Umbilical cord (tissue), 2 donors: ENCODE data around the gene EOLA2. TPM values are rescaled to one million over a fixed set of nuclear protein-coding genes. Genes with fewer than 3 reads are reported as not detected.
A peak's percentile ranks its signal among the peaks of the same experiment; 100 is the strongest.
"Not testable (repeated sequence)": the region's sequence is repeated elsewhere in the genome, so short reads cannot be mapped to it uniquely, and the experiment has no call there.

ENCODE experiments used
- DNase-seq: peaks from one replicate; pipeline ENCODE4 v3.0.0-alpha.2; 2015; ENCODE audit warnings: low spot score
- total RNA-seq: library from RNA; depleted of rRNA; stranded (reverse); fragments of >200 nt; gene quantifications from one replicate; pipeline ENCODE4 v1.2.3, GENCODE V29; 2014; ENCODE audit warnings: low replicate concordance; ENCODE audit not compliant: insufficient read depth

EOLA2 gene
- total RNA-seq: 5.1 TPM

DNA sequence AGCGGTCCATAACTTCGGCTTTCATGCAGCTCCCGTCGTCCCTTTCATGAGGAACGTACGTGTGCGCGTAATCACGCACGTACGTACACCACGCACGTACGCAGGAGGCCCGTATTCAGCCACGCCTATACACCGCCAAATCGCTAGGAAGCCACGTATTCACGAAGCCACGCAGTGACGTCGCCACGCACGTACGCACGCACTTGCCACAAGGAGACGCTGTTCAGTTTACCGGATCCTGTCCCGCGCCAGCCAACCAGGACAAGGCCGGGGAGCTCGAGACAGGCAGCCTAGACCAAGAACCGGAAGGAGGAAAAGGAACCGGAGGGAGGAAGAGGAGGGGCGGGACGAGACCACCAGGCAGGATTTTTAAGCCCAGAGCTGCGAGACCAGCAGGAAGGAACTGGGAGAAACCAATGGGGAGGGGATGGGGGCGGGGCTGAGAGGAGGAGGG, at the start of gene EOLA2:
Gene EOLA2, minus strand, starts transcription at position 65 of the 454 bp plus-strand sequence. CDS start 4,617 bp downstream, outside the sequence.
- peak; percentile 99 for DNase-seq

DNA sequence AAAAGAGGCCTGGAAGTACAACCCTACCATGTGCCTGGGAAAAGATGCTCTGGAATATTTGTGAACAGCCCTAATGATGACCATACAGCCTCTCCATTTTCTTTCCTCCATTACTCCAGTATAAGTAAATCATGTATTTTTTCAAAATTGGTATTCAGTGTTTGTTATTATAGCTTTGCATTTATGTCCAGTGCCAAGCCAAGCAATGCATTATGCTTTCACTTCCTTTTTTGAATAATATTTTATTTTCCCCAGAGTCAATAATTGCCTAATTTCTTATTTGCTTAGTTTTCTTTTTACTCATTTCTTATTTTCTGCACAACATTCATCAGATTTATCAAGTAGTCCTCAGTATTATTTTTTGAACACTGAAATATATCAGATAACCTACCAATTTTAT, 49.3 kb upstream of the EOLA2 start:
- no peak for DNase-seq

DNA sequence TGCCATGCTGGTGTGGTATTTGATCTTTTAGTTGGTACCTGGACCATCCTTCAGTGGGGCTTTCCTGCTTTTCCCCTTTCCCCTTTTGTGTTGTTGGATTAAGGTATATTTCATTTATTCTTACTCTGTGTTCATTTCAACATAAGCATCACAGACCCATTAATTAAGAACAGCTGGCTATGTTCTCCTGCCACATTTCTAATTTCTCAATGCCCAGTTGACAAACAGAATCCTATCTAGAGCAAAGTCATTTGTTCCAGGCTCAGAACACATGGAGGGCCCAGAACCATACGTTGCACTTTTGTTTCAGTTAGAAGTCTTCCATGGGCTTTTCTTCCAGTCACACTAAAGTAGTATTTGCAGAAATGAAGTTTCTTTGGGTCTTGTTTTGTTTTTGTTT, 46.1 kb upstream of the EOLA2 start:
- DNase-seq: no peak

DNA sequence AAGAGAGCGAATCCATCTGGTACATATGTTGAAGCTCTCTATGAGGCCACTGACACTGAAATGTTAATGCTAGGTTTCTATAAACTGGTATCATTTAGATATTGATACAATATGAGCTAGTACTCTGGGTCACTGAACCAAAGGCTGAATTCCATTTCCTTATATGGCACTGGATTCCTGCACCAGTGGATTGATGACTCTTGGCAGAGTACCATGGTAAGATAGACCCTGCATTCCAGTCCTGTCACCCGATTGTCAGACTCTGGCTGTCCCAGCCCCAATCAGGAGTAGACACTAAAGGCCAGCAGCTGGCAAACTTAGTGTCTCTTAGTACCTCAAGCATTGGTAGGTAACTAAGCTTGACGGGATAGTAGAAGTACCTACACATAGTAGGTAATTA, 44.0 kb upstream of the EOLA2 start:
- no peak for DNase-seq

DNA sequence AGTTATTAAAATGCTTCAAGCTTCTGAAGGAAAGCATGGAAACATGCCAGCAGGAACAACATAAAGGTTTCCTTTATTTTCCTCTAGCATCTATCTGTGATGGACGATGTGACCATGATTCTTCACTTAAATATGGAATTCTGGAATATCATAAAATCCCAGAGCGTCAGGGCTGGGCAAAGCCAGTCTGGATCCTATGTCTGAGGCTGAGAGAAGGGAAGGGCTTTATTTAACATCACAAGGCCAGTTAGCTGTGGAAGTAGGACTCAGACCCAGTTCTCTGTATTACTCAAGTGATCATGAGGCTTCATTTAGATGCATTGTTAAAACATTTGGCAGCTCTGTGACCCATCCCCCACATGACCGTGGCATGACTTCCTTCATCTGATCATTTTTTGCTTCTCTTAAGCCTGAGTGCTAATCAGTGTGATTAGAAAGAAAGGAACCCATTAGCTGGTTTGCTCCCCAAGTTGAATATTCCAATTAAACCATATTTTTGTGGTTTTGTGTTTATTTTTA, 40.9 kb upstream of the EOLA2 start:
- no peak for DNase-seq

DNA sequence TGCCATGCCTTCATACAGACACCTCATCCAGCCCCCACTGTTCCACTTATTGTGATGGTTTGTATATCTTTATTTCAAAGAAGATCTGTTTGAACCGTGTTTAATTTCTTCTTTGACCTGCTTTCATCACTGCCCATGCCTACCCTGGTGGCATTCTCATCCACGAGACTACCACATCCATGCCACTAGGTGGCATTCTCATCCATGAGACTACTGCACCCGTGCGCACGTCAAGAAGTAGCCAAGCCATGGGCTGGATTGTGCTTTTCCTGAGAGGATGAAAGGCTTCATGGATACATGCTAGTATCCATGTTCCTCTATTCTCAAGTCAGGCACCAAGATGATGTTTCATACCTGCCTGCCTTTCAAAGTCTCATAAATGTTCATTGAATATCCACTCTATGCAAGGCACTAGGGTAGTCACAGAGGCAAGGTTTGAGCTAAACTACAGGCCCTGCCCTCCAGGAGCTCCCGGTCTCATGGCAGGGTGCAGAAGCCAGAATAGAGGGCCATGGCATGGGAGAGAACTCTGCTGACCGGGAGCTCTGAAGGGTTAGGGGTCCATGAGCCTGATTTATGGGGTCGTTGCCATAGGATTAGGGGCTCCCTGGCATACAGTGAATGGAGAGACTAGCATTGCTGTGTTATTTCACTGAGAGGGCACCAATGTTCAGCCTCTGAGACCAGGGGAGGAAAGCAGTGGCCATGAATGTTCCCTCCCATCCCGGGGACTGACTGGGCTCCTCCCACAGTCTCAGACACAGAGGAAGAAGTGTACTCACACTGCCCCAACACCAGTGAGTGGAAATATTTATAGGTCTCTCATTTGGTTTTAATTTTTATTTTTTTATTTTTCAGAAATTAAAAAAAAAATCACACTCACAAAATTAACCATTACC, 24.8 kb upstream of the EOLA2 start:
- peak; percentile 53 for DNase-seq

DNA sequence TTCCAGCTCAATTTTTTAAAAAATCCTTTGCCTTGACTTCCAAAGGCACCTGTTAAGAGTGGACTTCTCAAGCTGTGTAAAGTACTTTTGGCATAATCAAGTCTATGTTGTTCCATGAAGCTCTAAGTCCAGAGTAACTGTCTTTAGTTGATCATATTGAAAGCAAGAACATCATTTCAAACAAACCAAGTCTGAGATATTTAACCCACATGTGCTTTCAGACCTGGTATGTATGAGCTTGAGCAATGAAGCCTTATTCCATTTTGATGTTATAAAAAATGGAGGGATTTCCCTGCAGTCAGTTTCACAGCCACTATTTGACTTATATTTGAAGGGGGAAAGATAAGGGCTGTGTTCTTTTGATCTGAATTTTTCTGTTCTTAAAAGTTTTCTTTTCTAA, 23.7 kb upstream of the EOLA2 start:
- no peak for DNase-seq

DNA sequence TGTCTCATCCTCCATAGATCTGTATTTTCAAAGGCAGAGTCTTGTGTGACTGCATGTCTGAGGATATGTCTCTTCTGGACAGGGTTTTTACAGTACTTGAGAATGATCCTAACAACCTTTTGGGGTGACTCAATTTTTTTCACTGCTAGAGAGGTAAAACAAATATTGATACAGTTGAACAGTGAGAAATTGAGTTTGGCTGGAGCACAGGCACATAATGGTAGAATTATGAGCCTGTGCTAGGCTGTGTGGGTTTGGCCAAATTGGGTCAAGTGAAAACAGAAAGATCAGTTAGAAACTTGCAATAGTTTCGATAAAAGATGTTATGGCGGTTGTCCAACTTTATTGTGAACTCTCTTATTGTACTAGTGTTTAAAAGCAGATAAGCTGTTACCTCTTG, 23.3 kb upstream of the EOLA2 start:
- DNase-seq: no peak

DNA sequence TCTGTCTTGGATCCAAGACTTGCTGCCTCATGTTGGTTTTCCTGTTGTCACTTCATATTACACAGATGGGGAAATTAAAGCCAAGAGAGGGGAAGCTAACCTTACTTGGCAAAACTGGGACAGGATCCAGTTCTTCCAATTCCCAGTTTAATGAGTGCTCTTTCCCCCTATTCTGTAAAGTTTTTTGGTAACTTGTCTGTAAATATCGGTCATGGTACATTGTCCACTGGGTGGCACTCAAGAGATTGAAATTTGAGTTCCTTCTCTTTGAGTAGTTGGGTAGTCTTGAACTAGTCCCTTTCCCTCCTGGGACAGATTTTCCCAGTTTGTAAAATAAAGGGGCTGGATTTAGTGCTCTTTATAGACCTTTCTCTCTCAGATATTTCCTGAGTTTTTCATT, 12.4 kb upstream of the EOLA2 start:
- DNase-seq: peak; percentile 32

DNA sequence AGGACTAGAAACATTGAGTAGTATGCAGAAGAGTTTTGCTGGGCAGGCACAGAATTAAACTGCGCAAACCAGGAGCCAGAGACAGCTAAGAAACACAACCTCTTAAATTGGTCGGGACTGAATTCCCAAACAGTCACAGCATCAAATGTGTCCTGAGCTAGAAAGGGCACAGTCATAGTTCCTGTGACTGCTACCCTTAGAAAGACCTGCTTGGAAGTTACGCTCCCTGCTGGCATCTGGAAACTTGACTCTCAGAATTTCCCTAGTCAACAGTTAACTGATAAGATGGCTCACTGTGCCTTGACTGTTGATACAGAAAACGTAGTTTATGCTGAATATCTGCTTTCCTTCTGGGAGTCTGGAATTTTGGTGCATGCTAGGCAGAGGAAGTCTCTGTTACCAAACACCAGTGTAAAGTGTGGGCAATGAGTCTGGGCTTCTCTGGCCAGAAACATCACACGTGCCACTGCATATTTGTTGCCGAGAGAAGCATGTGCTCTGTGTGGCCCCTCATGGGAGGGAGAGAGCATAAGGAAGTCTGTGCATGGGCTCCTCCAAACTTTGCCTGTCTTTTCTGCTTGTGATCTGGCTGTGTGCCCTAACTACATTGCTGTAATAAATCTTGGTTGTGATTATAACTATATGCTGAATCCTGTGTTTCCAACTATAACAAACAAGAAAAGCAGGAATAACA, 11.6 kb upstream of the EOLA2 start:
- peak; percentile 21 for DNase-seq

DNA sequence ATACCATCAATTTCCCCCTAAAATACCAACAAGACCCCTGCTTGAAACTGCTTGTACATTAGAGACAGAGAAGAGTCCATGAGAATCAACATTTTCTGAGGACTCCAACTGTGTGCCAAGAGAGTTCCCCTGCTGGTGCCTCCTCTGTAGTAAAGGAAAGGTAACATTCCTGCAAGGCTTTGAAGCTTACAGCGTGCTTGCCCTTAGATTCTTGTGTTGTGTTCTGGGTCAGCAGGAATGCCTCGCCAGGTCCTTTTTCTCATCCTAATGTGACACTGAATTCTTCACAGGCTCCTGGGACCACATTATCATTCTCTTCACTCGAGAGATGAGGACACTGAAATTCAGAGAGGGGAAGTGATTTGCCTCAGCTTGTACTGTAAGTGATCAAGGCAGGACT, 9.7 kb upstream of the EOLA2 start:
- DNase-seq: no peak

DNA sequence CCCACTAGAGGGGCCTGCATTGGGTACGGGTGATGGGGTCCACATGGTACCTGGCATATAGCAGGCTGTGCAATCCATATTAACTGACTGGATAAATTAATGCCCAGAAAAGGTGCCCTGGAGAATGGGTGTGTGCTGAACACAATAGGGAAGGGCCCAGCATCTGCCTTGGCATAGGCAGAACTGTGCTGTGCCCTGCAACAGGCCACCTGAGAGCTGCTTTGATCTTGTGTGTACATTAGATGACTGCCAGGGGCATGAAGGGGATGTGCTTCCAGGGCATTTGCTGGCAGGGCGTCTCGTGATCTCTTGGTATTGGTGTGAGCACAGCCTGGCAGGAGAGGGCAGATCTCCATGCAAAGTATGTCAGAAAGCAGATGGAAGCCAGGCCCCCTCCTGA, 8.6 kb upstream of the EOLA2 start:
- DNase-seq: not testable (repeated sequence)

DNA sequence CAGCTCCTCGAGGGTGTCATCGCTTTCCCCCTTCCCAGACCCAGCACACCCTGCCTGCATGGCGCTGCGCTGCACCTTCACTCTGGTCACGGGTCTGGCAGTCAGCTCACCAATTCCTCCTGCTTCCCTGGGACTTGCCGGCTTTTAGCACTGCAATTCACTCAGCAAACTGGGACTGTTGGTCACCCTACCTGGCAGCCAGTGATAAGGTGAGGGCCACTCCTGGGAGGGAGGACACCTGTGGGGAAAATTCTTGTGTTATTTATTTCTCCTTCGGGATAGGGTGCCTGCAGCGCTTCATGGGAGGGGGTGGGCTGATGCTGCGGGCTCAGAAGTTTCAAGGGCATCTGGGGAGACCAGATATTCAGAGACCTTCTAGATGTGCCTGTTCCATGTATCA, 7.5 kb upstream of the EOLA2 start:
- not testable (repeated sequence) for DNase-seq

DNA sequence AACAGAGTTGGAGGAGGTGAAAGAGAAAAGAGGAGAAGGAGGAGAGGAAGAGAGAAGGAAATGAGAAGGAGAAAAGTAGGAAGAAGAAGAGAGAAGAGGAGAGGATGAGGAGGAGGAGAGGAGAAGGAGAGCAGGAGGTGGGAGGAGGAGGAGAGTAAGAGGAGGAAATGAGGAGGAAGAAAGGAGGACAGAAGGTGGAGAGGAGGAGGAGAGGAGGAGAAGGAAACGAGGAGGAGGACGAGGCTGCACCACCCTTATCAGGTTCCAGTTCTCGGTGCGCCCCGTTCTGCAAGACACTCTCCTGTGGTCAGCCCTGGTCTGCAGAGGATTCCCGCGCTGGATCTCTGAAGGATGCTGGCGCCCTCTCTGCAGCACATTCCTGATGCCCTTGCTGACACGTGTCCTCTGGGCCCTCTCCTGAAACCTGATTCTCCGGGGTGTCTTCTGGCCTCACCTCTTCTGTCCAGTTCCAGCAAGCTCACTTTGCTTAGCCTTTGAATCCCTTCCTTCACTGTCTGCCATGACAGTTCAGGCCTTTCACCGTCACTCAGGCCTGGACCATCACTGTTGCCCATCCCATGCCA, 6.9 kb upstream of the EOLA2 start:
- not testable (repeated sequence) for DNase-seq

DNA sequence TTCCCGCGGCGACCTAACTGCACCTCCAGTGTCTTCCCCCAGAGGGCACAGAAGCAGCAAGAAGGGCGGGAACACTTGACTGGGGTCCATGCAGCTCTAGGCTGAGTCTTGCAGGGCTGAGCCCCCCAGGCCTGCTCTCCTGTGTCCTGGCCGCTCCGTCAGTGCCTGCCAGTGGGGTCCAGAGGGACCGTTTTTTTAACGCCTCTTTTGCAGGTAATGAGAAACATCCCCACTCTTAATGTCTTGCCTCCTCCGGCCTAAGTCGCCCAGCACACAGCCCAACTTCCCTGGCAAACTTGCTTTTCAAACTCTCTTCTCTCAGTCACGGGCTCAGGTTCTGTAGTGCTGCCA, 2.4 kb upstream of the EOLA2 start:
- not testable (repeated sequence) for DNase-seq

DNA sequence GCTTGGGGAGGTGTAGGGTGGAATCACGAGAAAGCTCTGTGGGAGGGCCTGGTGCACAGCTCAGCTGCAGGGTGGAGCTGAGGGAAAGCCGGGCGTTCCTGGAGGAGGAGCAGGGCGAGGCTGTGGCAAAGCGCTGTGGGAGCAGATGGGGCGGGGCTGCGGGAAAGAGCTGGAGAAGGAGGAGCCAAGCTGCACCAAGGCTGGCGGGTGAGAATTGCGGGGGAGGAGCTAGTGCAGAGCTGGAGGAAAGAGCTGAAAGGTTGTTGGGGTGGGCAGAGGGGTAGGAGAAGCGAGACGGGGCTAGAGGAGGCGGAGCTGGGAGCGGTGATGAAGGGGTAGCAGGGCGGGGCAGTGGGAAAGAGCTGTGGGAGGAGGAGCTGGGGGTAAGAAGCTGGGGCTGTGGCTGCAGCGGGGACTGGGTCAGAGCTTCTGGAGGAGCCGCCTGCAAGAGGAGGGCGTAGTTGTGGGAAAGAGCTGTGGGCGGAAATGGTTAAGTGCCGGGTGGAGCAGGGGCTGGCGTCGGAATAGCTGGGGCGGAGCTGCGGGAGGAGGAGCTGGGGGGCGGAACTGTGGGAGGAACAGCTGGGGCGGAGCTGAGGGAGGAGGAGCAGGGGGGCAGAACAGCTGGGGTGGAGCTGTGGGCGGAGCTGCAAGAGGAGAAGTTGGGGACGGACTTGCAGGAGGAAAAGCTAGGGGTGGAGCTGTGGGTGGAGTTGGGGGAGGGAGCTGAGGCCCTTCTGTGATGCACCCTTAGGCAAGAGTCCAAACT, 1.8 kb upstream of the EOLA2 start:
- peak; percentile 97 for DNase-seq

DNA sequence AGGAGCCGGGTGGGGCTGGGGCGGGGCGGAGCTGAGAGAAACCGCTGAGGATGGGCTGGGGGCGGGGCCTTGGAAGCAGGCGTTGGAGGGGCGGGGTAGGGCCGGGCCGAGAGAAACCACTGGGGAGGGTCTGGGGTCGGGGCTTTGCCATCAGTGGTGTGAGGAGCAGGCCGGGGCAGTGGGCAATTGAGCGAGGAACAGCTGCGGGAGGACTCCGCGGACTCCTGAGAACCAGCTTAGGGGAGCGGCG, 1.3 kb upstream of the EOLA2 start:
- DNase-seq: no peak

DNA sequence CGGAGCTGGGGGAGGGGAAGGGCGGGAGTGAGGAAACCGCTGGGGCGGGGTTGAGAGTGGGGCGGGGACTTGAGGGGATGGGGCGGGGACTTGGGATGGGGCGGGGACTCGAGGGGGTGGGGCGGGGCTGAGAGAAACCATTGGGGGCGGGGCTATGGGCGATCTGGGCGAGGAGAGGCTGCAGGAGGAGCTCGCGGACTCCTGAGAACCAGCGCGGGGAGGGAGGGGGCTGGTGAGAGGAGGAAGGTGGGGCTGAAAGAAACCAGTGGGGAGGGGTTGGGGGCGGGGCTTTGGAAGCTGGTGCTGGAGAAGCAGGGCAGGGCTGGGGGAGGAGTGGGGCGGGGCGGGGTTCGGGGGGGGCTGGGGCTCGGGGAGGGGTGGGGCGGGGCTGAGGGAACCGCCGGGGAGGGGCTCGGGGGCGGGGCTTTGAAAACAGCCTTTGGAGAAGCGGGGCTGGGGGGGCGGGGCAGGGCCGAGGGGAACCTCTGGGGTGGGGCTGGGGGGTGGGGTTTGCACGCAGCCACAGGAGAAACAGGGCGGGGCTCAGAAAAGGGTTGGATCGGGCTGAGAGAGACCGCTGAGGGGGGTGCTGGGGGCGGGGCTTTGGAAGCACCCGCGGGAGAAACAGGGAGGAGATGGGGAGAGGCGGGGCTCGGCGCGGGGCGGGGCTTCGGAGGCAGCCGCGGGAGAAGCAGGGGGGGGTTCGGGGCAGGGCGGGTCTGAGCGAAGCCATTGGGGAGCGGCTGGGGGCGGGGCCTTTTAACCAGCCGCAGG, 777 bp upstream of the EOLA2 start:
- peak; percentile 94 for DNase-seq

DNA sequence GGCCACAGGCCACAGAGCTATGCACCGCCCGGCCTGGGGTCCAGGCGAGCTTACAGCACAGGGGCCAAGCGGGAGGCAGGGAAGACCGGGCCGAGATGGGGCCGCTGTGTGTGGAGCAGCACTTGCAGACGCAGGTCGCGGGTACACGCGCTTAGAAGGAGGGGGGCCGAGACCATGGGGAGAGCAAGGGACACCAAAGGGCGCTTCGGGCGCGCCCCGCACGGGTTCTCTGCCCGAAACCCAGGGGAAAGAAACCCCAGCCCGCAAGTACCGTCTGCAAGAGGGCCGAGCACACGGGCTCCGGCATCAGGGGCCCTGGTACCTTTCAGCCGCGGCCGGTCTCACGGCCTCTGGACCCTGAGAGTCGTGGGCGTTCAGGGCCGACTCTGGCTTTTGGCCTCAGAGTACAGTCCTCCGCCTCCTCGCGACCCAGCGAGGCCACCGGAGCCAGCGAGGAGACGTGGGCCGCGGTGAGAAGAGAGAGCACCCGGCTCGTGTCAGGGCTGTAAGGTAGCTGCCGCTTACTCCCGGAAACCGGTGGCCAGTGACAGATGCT, 342 bp downstream of the EOLA2 start:
- no peak for DNase-seq

DNA sequence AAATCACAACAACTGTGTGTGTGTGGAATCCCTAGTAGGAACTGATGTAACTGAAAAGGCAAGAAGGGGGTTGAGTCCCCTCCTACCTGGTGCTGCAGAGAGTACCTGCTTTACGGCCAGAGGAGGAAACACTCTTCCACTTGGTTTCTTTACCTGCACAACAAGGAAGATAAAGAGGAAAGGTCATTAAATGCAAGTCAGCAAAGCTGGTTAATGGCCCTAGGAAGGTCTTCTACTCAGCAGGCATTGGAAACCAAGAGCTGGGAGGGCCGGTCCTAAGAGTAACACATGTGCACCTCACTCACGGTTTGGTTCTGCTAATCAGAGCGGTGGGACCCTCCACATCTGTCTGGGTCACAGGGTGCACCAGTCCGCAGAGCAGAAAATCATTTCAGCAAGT, 963 bp downstream of the EOLA2 start:
- DNase-seq: not testable (repeated sequence)

DNA sequence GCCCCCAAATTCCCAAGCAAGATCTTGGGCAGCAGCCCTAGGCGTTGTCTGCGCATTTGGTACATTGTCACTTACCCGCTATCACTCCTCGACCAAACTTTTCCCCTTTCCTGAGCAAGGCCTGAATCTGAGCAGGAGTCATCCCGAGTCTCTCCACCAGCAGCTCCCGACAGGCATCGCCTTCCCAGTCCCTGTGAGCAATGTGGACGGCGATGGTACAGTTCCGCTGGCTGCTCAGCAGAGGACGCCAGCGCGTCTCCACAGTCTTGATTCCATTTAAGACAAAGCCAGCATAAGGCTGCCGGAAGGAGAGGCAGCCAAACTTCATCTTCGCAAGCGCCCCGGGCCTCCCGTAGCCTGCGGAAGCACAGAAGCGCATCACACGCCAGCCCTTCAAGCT, 4.7 kb downstream of the EOLA2 start:
- not testable (repeated sequence) for DNase-seq
